Stimulated activated CD4-positive, alpha-beta T cell treated with anti-CD3 and anti-CD28 coated beads, TNF-alpha, amount 100 ng/mL, for 4 hours (primary cell): ENCODE measurements around the gene LNX1.

Experiments
- DNase-seq, 3 experiments: peaks; one replicate each; pipeline ENCODE4 v3.0.0-alpha.2; 2020; ENCODE audit warnings: low read depth in 3 of 3

The LNX1 gene

GRCh38 chr4:53535567-53535966, 55.7 kb downstream of the LNX1 start:
- no peak for DNase-seq

GRCh38 chr4:53534684-53535083, 56.6 kb downstream of the LNX1 start:
- DNase-seq = no peak

- no peak for DNase-seq
Observed at GRCh38 chr4:53532521-53532920, 58.8 kb downstream of the LNX1 start.

GRCh38 chr4:53531585-53532224, 59.6 kb downstream of the LNX1 start:
- no peak for DNase-seq

GRCh38 chr4:53529025-53529424, 62.3 kb downstream of the LNX1 start:
- no peak for DNase-seq

GRCh38 chr4:53527930-53528329, 63.4 kb downstream of the LNX1 start:
- no peak for DNase-seq

- DNase-seq = no peak
Observed at GRCh38 chr4:53527326-53527725, 64.0 kb downstream of the LNX1 start.

- DNase-seq = no peak
Observed at GRCh38 chr4:53522334-53522733, 69.0 kb downstream of the LNX1 start.

- no peak for DNase-seq
Observed at GRCh38 chr4:53520116-53520515, 71.2 kb downstream of the LNX1 start.

GRCh38 chr4:53518807-53519206, 72.5 kb downstream of the LNX1 start:
- DNase-seq = no peak

- no peak for DNase-seq
Observed at GRCh38 chr4:53515076-53515475, 76.2 kb downstream of the LNX1 start.

GRCh38 chr4:53514509-53514908, 76.8 kb downstream of the LNX1 start:
- no peak for DNase-seq

- DNase-seq = no peak
Observed at GRCh38 chr4:53512608-53513007, 78.7 kb downstream of the LNX1 start.

- no peak for DNase-seq
Observed at GRCh38 chr4:53511014-53511413, 80.3 kb downstream of the LNX1 start.

- no peak for DNase-seq
Observed at GRCh38 chr4:53510321-53510720, 81.0 kb downstream of the LNX1 start.

GRCh38 chr4:53508446-53508845, 82.8 kb downstream of the LNX1 start:
- DNase-seq = no peak

GRCh38 chr4:53507671-53508286, 83.5 kb downstream of the LNX1 start:
- no peak for DNase-seq

GRCh38 chr4:53507058-53507457, 84.2 kb downstream of the LNX1 start:
- DNase-seq = no peak

- no peak for DNase-seq
Observed at GRCh38 chr4:53505947-53506346, 85.3 kb downstream of the LNX1 start.

GRCh38 chr4:53502094-53502493, 89.2 kb downstream of the LNX1 start:
- DNase-seq = no peak

GRCh38 chr4:53501561-53501960, 89.7 kb downstream of the LNX1 start:
- no peak for DNase-seq

- DNase-seq = no peak
Observed at GRCh38 chr4:53500546-53500945, 90.7 kb downstream of the LNX1 start.

- no peak for DNase-seq
Observed at GRCh38 chr4:53499791-53500190, 91.5 kb downstream of the LNX1 start.

GRCh38 chr4:53498706-53499105, 92.6 kb downstream of the LNX1 start:
- no peak for DNase-seq
